Uterus (tissue), 2 donors: ENCODE data around the gene DEXI.

ENCODE experiments used
- CTCF ChIP-seq, 4 experiments: fragments of 200-600 bp in 2 of 4; fragments of 450-650 bp in 2 of 4; sonication (generic) in 2 of 4; IDR thresholded peaks; one replicate each; pipeline ENCODE4 v1.5.1; 2016 to 2019; ENCODE audit warnings: antibody characterized with exemption in 4 of 4, mild to moderate bottlenecking in 2 of 4, moderate library complexity in 1 of 4
- POLR2A ChIP-seq, 2 donors: fragments of 450-650 bp; IDR thresholded peaks; one replicate each; pipeline ENCODE4 v1.6.1; 2016; ENCODE audit warnings: antibody characterized with exemption in 2 of 2, mild to moderate bottlenecking in 1 of 2, moderate library complexity in 1 of 2

- TF ChIP-seq POLR2A (IDR thresholded peaks at IDR 0.05) (no peak), CTCF (IDR thresholded peaks at IDR 0.05) (no peak)
Measured at GRCh38 chr16:10987361-10988163, 45.3 kb upstream of the DEXI start.
